Left forelimb (tissue), 1 donor: ENCODE results near the gene AGBL5.
"Not testable (repeated sequence)": the region's sequence is repeated elsewhere in the genome, so short reads cannot be mapped to it uniquely, and the experiment has no call there.

Experiments used
- DNase-seq: peaks from one replicate; pipeline ENCODE4 v3.0.0-alpha.2; 2018; ENCODE audit warnings: low spot score

AGBL5 gene

GRCh38 chr2:27051902-27052645 is 606 bp downstream of the AGBL5 start:
- peak; percentile 72 for DNase-seq

- DNase-seq = no peak
These were observed 1.9 kb downstream of the AGBL5 start for GRCh38 chr2:27053321-27053720.

GRCh38 chr2:27053776-27054175 is 2.3 kb downstream of the AGBL5 start:
- DNase-seq = no peak

- DNase-seq = no peak
These were observed 3.3 kb downstream of the AGBL5 start for GRCh38 chr2:27054721-27055120.

GRCh38 chr2:27057184-27057583 is 5.7 kb downstream of the AGBL5 start:
- no peak for DNase-seq

GRCh38 chr2:27058210-27058609 is 6.7 kb downstream of the AGBL5 start:
- DNase-seq = no peak

GRCh38 chr2:27059141-27059820 is 7.8 kb downstream of the AGBL5 start:
- DNase-seq = no peak

- DNase-seq = no peak
These were observed 8.9 kb downstream of the AGBL5 start for GRCh38 chr2:27060323-27060722.

- DNase-seq = no peak
These were observed 13.7 kb downstream of the AGBL5 start for GRCh38 chr2:27065128-27065527.

- no peak for DNase-seq
These were observed 15.9 kb downstream of the AGBL5 start for GRCh38 chr2:27067385-27067784.

- no peak for DNase-seq
These were observed 18.0 kb downstream of the AGBL5 start for GRCh38 chr2:27069436-27069835.

- no peak for DNase-seq
These were observed 18.6 kb downstream of the AGBL5 start for GRCh38 chr2:27069961-27070618.

GRCh38 chr2:27070653-27071276 is 19.3 kb downstream of the AGBL5 start:
- no peak for DNase-seq

- DNase-seq = peak; percentile 95
These were observed 20.0 kb downstream of the AGBL5 start, which contains the start of gene OST4 for GRCh38 chr2:27071277-27071989. TSS of gene OST4 (minus strand) at chr2:27071654.

GRCh38 chr2:27071990-27072830 is 20.7 kb downstream of the AGBL5 start:
- DNase-seq = peak; percentile 90

- no peak for DNase-seq
These were observed 21.5 kb downstream of the AGBL5 start for GRCh38 chr2:27072920-27073319.

GRCh38 chr2:27073782-27074181 is 22.3 kb downstream of the AGBL5 start:
- DNase-seq = no peak

GRCh38 chr2:27074738-27075565 is 23.5 kb downstream of the AGBL5 start:
- DNase-seq = no peak

- DNase-seq = not testable (repeated sequence)
These were observed 24.1 kb downstream of the AGBL5 start for GRCh38 chr2:27075566-27075871.

- DNase-seq = no peak
These were observed 24.9 kb downstream of the AGBL5 start for GRCh38 chr2:27076323-27076722.
